KOPT-K1 (cell line): ENCODE data around the gene AATF.

Experiments used
- H3K27ac ChIP-seq: fragments of 200-600 bp; sonication (generic); 2 replicates; pipeline ENCODE4 v1.5.1; 2016; ENCODE audit warnings: antibody characterized with exemption, mild to moderate bottlenecking, low read depth, low read length; ENCODE audit not compliant: poor library complexity, severe bottlenecking
- H3K36me3 ChIP-seq: fragments of 200-600 bp; sonication (generic); 2 replicates; pipeline ENCODE4 v1.5.1; 2017; ENCODE audit warnings: antibody characterized with exemption, mild to moderate bottlenecking, low read length, moderate library complexity; ENCODE audit not compliant: insufficient read depth
- H3K9me3 ChIP-seq: fragments of 200-600 bp; sonication (generic); 2 replicates; pipeline ENCODE4 v1.5.1; 2017; ENCODE audit warnings: antibody characterized with exemption, low read length, mild to moderate bottlenecking; ENCODE audit not compliant: insufficient read depth, poor library complexity, severe bottlenecking

Gene AATF

GRCh38 chr17:37079735-37080134 is 131.0 kb downstream of the AATF start:
- Histone ChIP-seq H3K27ac (no peak overlapping the region), H3K36me3 (peaks cover 13% of the 10 kb centered on the region), H3K9me3 (no peaks in the 10 kb centered on the region)

- Histone ChIP-seq H3K9me3 (no peaks in the 10 kb centered on the region), H3K27ac (peak overlapping the region; percentile 41), H3K36me3 (peaks cover 28% of the 10 kb centered on the region)
Observed at GRCh38 chr17:37081287-37081686, 132.5 kb downstream of the AATF start.

GRCh38 chr17:37082311-37082860 is 133.6 kb downstream of the AATF start:
- Histone ChIP-seq H3K36me3 (peaks cover 39% of the 10 kb centered on the region), H3K9me3 (no peaks in the 10 kb centered on the region), H3K27ac (peak overlapping the region; percentile 41)

- H3K36me3 ChIP-seq: peaks cover 45% of the 10 kb centered on the region
- H3K27ac ChIP-seq: no peak overlapping the region
- no peaks in the 10 kb centered on the region for H3K9me3 ChIP-seq
Observed at GRCh38 chr17:37082985-37083384, 134.2 kb downstream of the AATF start.

- no peak overlapping the region for H3K27ac ChIP-seq
- H3K9me3 ChIP-seq: no peaks in the 10 kb centered on the region
- H3K36me3 ChIP-seq: peaks cover 50% of the 10 kb centered on the region
Observed at GRCh38 chr17:37083456-37083855, 134.7 kb downstream of the AATF start.

GRCh38 chr17:37084372-37084771 is 135.6 kb downstream of the AATF start:
- H3K9me3 ChIP-seq: no peaks in the 10 kb centered on the region
- H3K27ac ChIP-seq: no peak overlapping the region
- peaks cover 59% of the 10 kb centered on the region for H3K36me3 ChIP-seq

GRCh38 chr17:37086334-37086733 is 137.6 kb downstream of the AATF start:
- H3K36me3 ChIP-seq: peaks cover 74% of the 10 kb centered on the region
- no peak overlapping the region for H3K27ac ChIP-seq
- no peaks in the 10 kb centered on the region for H3K9me3 ChIP-seq

- peaks cover 80% of the 10 kb centered on the region for H3K36me3 ChIP-seq
- H3K27ac ChIP-seq: no peak overlapping the region
- H3K9me3 ChIP-seq: no peaks in the 10 kb centered on the region
Observed at GRCh38 chr17:37086948-37087347, 138.2 kb downstream of the AATF start.

- Histone ChIP-seq H3K27ac (no peak overlapping the region), H3K36me3 (peaks cover 87% of the 10 kb centered on the region)
Observed at GRCh38 chr17:37087683-37088082, 138.9 kb downstream of the AATF start.

GRCh38 chr17:37088459-37088858 is 139.7 kb downstream of the AATF start:
- H3K9me3 ChIP-seq: no peaks in the 10 kb centered on the region
- peaks cover 89% of the 10 kb centered on the region for H3K36me3 ChIP-seq
- no peak overlapping the region for H3K27ac ChIP-seq

More at GRCh38 chr17:37087683-37088082, 138.9 kb downstream of the AATF start:
- no peaks in the 10 kb centered on the region for H3K9me3 ChIP-seq

GRCh38 chr17:37088913-37089312 is 140.2 kb downstream of the AATF start:
- peaks cover 93% of the 10 kb centered on the region for H3K36me3 ChIP-seq
- no peaks in the 10 kb centered on the region for H3K9me3 ChIP-seq
- H3K27ac ChIP-seq: peak overlapping the region; percentile 59

- no peaks in the 10 kb centered on the region for H3K9me3 ChIP-seq
- peak overlapping the region; percentile 59 for H3K27ac ChIP-seq
- H3K36me3 ChIP-seq: peaks cover 93% of the 10 kb centered on the region
Observed at GRCh38 chr17:37089956-37090355, 141.2 kb downstream of the AATF start.

- Histone ChIP-seq H3K36me3 (peaks cover 91% of the 10 kb centered on the region), H3K9me3 (no peaks in the 10 kb centered on the region), H3K27ac (peak overlapping the region; percentile 15)
Observed at GRCh38 chr17:37090941-37091340, 142.2 kb downstream of the AATF start.

GRCh38 chr17:37092071-37092470 is 143.3 kb downstream of the AATF start:
- Histone ChIP-seq H3K9me3 (no peaks in the 10 kb centered on the region), H3K27ac (no peak overlapping the region), H3K36me3 (peaks cover 91% of the 10 kb centered on the region)

- Histone ChIP-seq H3K27ac (no peak overlapping the region), H3K36me3 (peaks cover 91% of the 10 kb centered on the region), H3K9me3 (no peaks in the 10 kb centered on the region)
Observed at GRCh38 chr17:37092701-37093100, 143.9 kb downstream of the AATF start.

GRCh38 chr17:37094391-37094790 is 145.6 kb downstream of the AATF start:
- H3K27ac ChIP-seq: peak overlapping the region; percentile 69
- H3K9me3 ChIP-seq: no peaks in the 10 kb centered on the region
- H3K36me3 ChIP-seq: peaks cover 90% of the 10 kb centered on the region
